ENCODE measurements around the gene LNX1. TPM values are rescaled to one million over a fixed set of nuclear protein-coding genes. Genes with fewer than 3 reads are reported as not detected.
"Not testable (repeated sequence)": the region's sequence is repeated elsewhere in the genome, so short reads cannot be mapped to it uniquely, and the experiment has no call there.

LNX1 gene
- total RNA-seq, 1 donor from 2014 or later, result not detected

- Mint-ChIP-seq H3K36me3 (ENCODE audit: low read depth) (peaks cover 43% of the 10 kb centered on the region), H3K4me3 (no peak overlapping the region), H3K4me1 (no peaks in the 10 kb centered on the region), H3K27ac (no peak overlapping the region), H3K9me3 (no peaks in the 10 kb centered on the region), H3K27me3 (no peaks in the 10 kb centered on the region)
- POLR2A ChIA-PET, result no interaction called here
- CTCF ChIA-PET, result no interaction called here
- intact Hi-C loops (cut with micrococcal nuclease), result loop anchor here (10.0 kb wide), 1 partner anchor 383 kb away; no protein-coding TSS in a partner anchor
- no peak for ATAC-seq (ENCODE audit: low read depth)
- TF ChIP-seq CTCF (IDR thresholded peaks at IDR 0.05), result no peak
- no peak for DNase-seq
These were observed 169.5 kb downstream of the LNX1 start for GRCh38 chr4:53421791-53422190.

- no peaks in the 10 kb centered on the region for H3K4me1 Mint-ChIP-seq
- CTCF ChIA-PET, result no interaction called here
- H3K9me3 Mint-ChIP-seq, result no peaks in the 10 kb centered on the region
- DNase-seq (no peak), ATAC-seq (ENCODE audit: low read depth) (no peak)
- no peak for TF ChIP-seq CTCF (IDR thresholded peaks at IDR 0.05)
- no peak overlapping the region for H3K4me3 Mint-ChIP-seq
- H3K36me3 Mint-ChIP-seq (ENCODE audit: low read depth), result peaks cover 44% of the 10 kb centered on the region
- POLR2A ChIA-PET, result no interaction called here
- no peak overlapping the region for H3K27ac Mint-ChIP-seq
- intact Hi-C loops (cut with micrococcal nuclease), result no loop called here
- H3K27me3 Mint-ChIP-seq, result no peaks in the 10 kb centered on the region
These were observed 172.1 kb downstream of the LNX1 start for GRCh38 chr4:53419208-53419607.

- H3K9me3 Mint-ChIP-seq; DNase-seq; CTCF ChIA-PET; ATAC-seq (ENCODE audit: low read depth); H3K4me3 Mint-ChIP-seq; intact Hi-C loops (cut with micrococcal nuclease); H3K27me3 Mint-ChIP-seq; H3K27ac Mint-ChIP-seq: not testable (repeated sequence)
- POLR2A ChIA-PET, result interaction anchor here (0.5 kb wide), 1 partner anchor 23 kb away, joined by 7 read pairs; no protein-coding TSS in a partner anchor
- peaks cover 21% of the 10 kb centered on the region for H3K4me1 Mint-ChIP-seq
- peaks cover 61% of the 10 kb centered on the region for H3K36me3 Mint-ChIP-seq (ENCODE audit: low read depth)
These were observed 181.8 kb downstream of the LNX1 start for GRCh38 chr4:53409479-53409878.

Other genes starting within 250 kb of the LNX1 start
- 36.1 and 46.6 TPM in 2 replicates for gene SCFD2, start 225.4 kb downstream of the LNX1 start, total RNA-seq
- 72.7 and 80.1 TPM in 2 replicates for gene FIP1L1, start 213.8 kb downstream of the LNX1 start, total RNA-seq